DMS53 (cell line): ENCODE measurements around the gene TFDP1.
"Not testable (repeated sequence)": the region's sequence is repeated elsewhere in the genome, so short reads cannot be mapped to it uniquely, and the experiment has no call there.

Experiments used
- DNase-seq: peaks from one replicate; lab custom pipeline; 2025; lab: John Stamatoyannopoulos, UW

TFDP1 gene

GRCh38 chr13:113573065-113573464 lies 11.5 kb upstream of the TFDP1 start:
- DNase-seq, result no peak

GRCh38 chr13:113576597-113576996 lies 8.0 kb upstream of the TFDP1 start:
- no peak for DNase-seq

GRCh38 chr13:113577881-113578435 lies 6.6 kb upstream of the TFDP1 start:
- no peak for DNase-seq

- no peak for DNase-seq
Measured at GRCh38 chr13:113579686-113580085, 4.9 kb upstream of the TFDP1 start.

DNA sequence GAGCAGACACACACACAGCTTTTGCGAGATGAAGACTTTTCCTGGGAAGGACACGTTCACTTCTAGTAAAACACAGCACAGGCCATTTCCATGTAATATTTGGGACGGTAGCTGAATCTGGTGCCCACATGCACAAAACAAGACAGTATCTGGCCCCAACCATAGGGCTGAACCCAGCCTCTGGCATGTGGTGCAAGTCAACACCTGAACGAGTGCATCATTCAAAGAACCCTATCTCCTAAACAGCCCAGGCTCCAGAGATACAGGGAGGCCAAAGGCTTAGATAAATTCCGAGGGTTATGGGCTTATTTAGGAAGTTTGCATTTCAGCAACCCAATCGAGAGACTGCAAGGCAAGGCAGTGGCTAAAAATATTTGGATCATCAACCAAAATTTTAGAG lies 2.7 kb upstream of the TFDP1 start:
- no peak for DNase-seq

DNA sequence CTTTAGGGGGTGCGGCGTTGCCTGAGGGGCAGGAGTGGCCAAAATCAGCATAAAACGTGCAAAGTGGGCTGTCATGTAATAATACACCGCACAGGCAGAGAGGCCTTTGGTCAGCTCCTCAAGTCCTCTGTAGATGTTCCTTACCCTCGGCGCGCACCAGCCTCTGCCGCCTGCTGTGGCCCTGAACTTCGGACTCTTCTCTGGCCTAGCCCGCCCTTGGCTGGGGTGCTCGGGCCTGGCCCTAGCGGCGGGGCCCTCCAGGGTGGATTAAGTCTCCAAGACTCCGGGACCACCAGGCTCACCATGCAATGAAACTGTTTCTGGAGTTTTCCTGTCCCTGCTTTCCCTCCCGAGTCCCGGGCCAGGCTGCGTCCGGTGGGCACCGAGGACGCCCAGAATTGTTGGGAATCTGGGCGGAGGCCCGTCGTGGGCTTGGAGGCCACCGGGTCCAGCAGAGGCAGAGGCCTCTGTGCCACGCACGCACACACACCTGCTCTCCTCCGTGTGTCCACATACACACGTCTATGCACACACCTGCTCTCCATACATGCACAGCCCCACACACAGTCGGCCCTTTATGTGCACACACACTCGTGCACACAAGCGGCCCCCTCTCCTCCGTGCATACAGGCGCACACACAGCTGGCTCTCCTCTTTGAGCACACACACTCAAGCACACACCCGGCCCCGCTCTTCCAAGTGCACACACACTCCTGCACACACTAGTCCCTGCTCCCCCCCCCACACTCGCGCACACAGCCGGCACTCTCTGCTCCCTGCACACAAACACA lies 1.5 kb upstream of the TFDP1 start:
- no peak for DNase-seq

GRCh38 chr13:113584870-113585671 lies 518 bp downstream of the TFDP1 start:
- DNase-seq, result peak; percentile 26

- no peak for DNase-seq
Measured at GRCh38 chr13:113585896-113586295, 1.3 kb downstream of the TFDP1 start.

GRCh38 chr13:113586661-113587479 lies 2.3 kb downstream of the TFDP1 start:
- no peak for DNase-seq

DNA sequence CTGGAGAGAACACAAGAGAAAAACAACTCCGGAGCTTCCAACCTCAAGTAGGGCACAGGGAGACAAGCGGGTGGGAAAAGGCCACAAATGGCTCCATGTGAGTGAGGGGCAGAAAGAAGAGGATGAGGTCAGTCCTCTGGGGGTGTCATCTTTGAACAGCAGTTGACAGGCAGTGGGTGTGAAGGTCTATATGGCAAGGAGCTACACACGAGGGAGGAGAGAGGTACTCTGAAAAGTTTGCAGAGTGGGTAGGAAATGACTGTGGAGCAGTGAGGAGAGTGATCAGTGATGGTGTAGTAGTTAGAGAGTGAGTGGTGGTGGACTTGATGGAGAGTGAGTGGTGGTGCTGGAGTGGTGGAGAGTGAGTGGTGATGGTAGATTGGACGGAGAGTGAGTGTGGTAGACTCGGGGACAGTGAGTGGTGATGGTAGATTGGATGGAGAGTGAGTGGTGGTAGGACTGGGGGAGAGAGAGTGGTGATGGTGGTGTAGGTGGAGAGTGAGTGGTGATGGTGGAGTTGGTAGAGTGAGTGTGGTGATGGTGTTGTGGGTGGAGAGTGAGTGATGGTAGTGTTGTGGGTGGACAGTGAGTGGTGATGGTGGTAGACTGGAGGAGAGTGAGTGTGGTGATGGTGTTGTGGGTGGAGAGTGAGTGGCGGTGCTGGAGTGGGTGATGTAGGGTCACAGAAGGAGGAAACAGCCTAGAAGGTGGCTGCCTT lies 4.0 kb downstream of the TFDP1 start:
- no peak for DNase-seq

- no peak for DNase-seq
Measured at GRCh38 chr13:113589251-113589960, 4.9 kb downstream of the TFDP1 start.

DNA sequence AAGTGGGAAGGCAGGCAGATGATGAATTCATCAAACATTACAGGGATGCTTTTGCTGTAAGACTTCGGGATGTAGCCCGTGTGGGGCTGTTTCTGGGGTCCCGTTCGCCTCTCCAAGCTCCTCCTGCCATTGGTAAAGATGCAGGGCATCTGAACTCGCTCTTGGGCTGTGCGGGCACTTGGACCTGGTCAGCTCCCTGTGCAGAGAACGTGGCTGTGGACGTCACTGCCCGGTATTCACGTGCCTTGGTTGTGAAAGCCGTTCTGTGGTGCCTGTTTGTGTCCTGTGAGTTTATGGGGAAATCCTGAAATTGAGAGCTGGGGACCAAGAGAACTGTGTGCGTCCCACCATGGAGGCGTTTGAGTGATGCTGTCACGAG lies 5.4 kb downstream of the TFDP1 start:
- no peak for DNase-seq

- no peak for DNase-seq
Measured at GRCh38 chr13:113591750-113592149, 7.2 kb downstream of the TFDP1 start.

GRCh38 chr13:113592571-113592970 lies 8.0 kb downstream of the TFDP1 start:
- no peak for DNase-seq

DNA sequence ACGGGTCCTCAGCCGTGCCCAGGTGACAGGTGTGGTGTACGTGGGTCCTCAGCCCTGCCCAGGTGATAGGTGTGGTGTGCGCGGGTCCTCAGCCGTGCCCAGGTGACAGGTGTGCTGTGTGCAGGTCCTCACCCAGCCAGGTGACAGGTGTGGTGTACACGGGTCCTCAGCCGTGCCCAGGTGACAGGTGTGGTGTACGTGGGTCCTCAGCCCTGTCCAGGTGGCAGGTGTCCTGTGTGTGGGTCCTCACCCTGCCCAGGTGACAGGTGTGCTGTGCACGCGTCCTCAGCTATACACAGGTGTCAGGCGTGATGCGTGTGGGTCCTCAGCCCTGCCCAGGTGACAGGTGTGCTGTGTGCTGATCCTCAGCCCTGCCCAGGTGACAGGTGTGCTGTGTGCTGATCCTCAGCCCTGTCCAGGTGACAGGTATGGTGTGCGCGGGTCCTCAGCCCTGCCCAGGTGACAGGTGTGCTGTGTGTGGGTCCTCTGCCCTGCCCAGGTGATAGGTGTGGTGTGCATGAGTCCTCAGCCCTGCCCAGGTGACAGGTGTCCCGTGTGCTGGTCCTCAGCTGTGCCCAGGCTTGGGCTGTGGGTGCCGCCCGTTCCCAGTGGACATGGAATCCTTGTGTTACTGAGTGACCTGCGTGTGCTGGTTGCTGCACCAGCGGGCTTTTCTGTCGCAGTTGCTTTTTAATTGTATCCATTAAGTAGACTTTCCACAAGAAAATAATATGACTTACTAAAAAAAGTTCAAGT lies 9.7 kb downstream of the TFDP1 start:
- not testable (repeated sequence) for DNase-seq

DNA sequence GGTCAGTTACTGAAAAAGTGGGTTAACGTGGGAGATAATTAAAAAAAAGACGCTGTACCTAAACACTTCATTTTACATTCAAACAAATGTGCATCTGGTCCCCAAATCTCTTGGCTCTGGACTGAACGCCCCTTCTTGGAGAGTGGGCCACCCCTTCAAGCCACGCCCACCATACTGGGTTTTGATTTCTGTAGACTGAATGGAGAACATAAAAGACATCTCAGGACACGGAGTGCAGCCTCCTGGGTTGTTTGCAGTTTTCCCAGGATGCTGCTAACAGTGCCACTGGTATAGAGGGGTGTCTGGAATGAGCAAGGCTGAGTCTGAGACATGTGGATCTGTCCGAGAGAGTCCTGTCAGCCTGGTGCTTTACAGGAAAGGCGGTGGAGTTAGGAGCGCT lies 10.6 kb downstream of the TFDP1 start:
- DNase-seq, result no peak

GRCh38 chr13:113596321-113597200 lies 12.0 kb downstream of the TFDP1 start:
- DNase-seq, result no peak

DNA sequence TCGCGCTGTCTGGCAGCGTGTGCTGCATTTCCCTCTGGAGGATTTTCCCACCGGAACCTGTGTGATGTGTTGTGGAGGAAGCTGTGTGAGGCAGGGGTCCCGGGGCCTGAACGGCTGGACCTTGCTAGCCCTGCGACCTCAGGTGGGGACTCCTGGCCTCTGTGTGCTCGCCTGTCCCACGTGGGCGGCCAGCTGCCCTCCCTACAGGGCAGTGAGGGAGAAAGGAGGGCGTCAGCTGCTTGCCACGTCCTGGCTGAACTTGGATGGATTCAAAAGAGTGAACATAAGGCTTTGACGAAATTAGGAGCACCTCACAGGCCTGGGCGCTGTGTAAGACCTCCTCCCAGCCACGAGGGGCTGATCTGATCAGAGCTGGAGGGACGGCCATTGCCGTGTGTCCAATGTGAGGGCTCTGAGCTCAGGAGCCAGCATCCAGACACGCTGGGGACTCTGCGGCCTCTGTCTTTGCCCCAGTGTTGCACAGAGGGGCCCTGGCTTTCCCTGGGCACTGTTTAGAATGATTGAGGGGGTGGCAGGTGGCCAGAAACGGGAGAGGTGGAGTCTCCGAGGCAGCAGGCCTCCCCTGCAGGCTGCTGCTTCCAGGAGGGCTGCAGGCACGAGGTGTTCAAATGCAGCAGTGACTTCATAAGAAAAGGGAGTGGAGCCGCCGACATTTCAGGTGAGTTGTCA lies 13.0 kb downstream of the TFDP1 start:
- no peak for DNase-seq

- DNase-seq, result no peak
Measured at GRCh38 chr13:113598081-113598410, 13.5 kb downstream of the TFDP1 start.
